Dedifferentiated amniotic fluid mesenchymal stem cell (primary cell): ENCODE results near the gene SPTLC1.
"Not testable (repeated sequence)": the region's sequence is repeated elsewhere in the genome, so short reads cannot be mapped to it uniquely, and the experiment has no call there.

Experiments
- DNase-seq: peaks from one replicate; pipeline ENCODE4 v3.0.0-alpha.2; 2016; ENCODE audit errors: extremely low spot score

Gene SPTLC1

GRCh38 chr9:92030367-92030766 lies 84.8 kb downstream of the SPTLC1 start:
- DNase-seq = no peak

- no peak for DNase-seq
Measured at GRCh38 chr9:92029553-92029952, 85.7 kb downstream of the SPTLC1 start.

GRCh38 chr9:92026206-92027002 lies 88.8 kb downstream of the SPTLC1 start:
- no peak for DNase-seq

- not testable (repeated sequence) for DNase-seq
Measured at GRCh38 chr9:92021785-92022541, 93.2 kb downstream of the SPTLC1 start.

GRCh38 chr9:92019658-92020057 lies 95.6 kb downstream of the SPTLC1 start:
- DNase-seq = no peak

- DNase-seq = no peak
Measured at GRCh38 chr9:92010705-92011536, 104.3 kb downstream of the SPTLC1 start.

GRCh38 chr9:92010253-92010652 lies 105.0 kb downstream of the SPTLC1 start:
- DNase-seq = not testable (repeated sequence)

- no peak for DNase-seq
Measured at GRCh38 chr9:92008041-92008440, 107.2 kb downstream of the SPTLC1 start.

GRCh38 chr9:92004045-92004392 lies 111.2 kb downstream of the SPTLC1 start:
- no peak for DNase-seq

GRCh38 chr9:92003308-92004044 lies 111.7 kb downstream of the SPTLC1 start:
- DNase-seq = no peak

- DNase-seq = not testable (repeated sequence)
Measured at GRCh38 chr9:92001948-92002347, 113.3 kb downstream of the SPTLC1 start.

GRCh38 chr9:92001244-92001643 lies 114.0 kb downstream of the SPTLC1 start:
- no peak for DNase-seq

GRCh38 chr9:91995000-91995655 lies 120.1 kb downstream of the SPTLC1 start:
- DNase-seq = no peak

- no peak for DNase-seq
Measured at GRCh38 chr9:91994422-91994821, 120.8 kb downstream of the SPTLC1 start.

GRCh38 chr9:91992461-91993041 lies 122.7 kb downstream of the SPTLC1 start:
- no peak for DNase-seq

- DNase-seq = no peak
Measured at GRCh38 chr9:91991721-91992341, 123.4 kb downstream of the SPTLC1 start.

- no peak for DNase-seq
Measured at GRCh38 chr9:91986248-91986647, 129.0 kb downstream of the SPTLC1 start.

- no peak for DNase-seq
Measured at GRCh38 chr9:91985692-91986091, 129.5 kb downstream of the SPTLC1 start.
